CD14-positive monocyte (primary cell): Measurements from ENCODE around the gene EPHA3. TPM values are rescaled to one million over a fixed set of nuclear protein-coding genes. Genes with fewer than 3 reads are reported as not detected.

Experiments used
- DNase-seq, 3 donors: peaks; one replicate each; pipeline ENCODE4 v3.0.0-alpha.2; 2011 to 2022
- H2AFZ ChIP-seq: 2 replicates; pipeline ENCODE4 v1.6.0; 2012; ENCODE audit warnings: mild to moderate bottlenecking, low read depth, low read length, inconsistent platforms; ENCODE audit not compliant: insufficient read depth, poor library complexity, severe bottlenecking
- H3K27ac ChIP-seq, 2 donors: 1 replicate in 1 of 2; 2 replicates in 1 of 2; pipeline ENCODE4 v1.5.1; 2012 to 2013; ENCODE audit warnings: low read length in 2 of 2, control low read depth in 1 of 2, inconsistent platforms in 1 of 2, low read depth in 1 of 2, mild to moderate bottlenecking in 1 of 2
- H3K27me3 ChIP-seq, 2 donors: one replicate each; pipeline versions ENCODE4 v1.6.0 to v1.6.1; 2011 to 2013; ENCODE audit warnings: low read length in 2 of 2; ENCODE audit not compliant: control insufficient read depth in 2 of 2, insufficient read depth in 2 of 2
- H3K36me3 ChIP-seq, 2 donors: replicated peaks in 1 of 2; 1 replicate in 1 of 2; 2 replicates in 1 of 2; pipeline versions ENCODE4 v1.5.1 to v1.6.1; 2012 to 2013; ENCODE audit warnings: low read length in 2 of 2, control low read depth in 1 of 2, inconsistent platforms in 1 of 2, mild to moderate bottlenecking in 1 of 2; ENCODE audit not compliant: insufficient read depth in 2 of 2, control insufficient read depth in 1 of 2
- H3K4me1 ChIP-seq, 2 donors: 1 replicate in 1 of 2; 2 replicates in 1 of 2; pipeline versions ENCODE4 v1.5.1 to v1.6.1; 2012 to 2013; ENCODE audit warnings: low read length in 2 of 2, control low read depth in 1 of 2, inconsistent platforms in 1 of 2, mild to moderate bottlenecking in 1 of 2, moderate library complexity in 1 of 2; ENCODE audit not compliant: insufficient read depth in 2 of 2, control insufficient read depth in 1 of 2
- H3K4me2 ChIP-seq: replicated peaks from 2 replicates; pipeline ENCODE3; 2012; ENCODE audit warnings: low read length, moderate library complexity, mild to moderate bottlenecking; ENCODE audit not compliant: poor library complexity, severe bottlenecking; ENCODE audit errors: extremely low read depth
- H3K4me3 ChIP-seq, 3 experiments: fragments of 200-600 bp in 1 of 3; sonication (generic) in 1 of 3; replicated peaks in 1 of 3; 1 replicate in 2 of 3; 2 replicates in 1 of 3; pipeline ENCODE4 v1.5.1; 2011 to 2013; ENCODE audit warnings: low read length in 3 of 3, mild to moderate bottlenecking in 3 of 3, control low read depth in 2 of 3, low read depth in 2 of 3, inconsistent platforms in 1 of 3, moderate library complexity in 1 of 3
- H3K79me2 ChIP-seq: 2 replicates; pipeline ENCODE4 v1.6.0; 2012; ENCODE audit warnings: mild to moderate bottlenecking, control low read depth, inconsistent platforms, low read length, moderate library complexity; ENCODE audit not compliant: insufficient read depth
- H3K9ac ChIP-seq: 2 replicates; pipeline ENCODE4 v1.6.0; 2017; ENCODE audit warnings: low read length, mild to moderate bottlenecking; ENCODE audit not compliant: insufficient read depth, poor library complexity, severe bottlenecking
- H3K9me3 ChIP-seq, 2 donors: replicated peaks in 1 of 2; 1 replicate in 1 of 2; 2 replicates in 1 of 2; pipeline versions ENCODE4 v1.5.1 to v1.6.1; 2012 to 2013; ENCODE audit warnings: low read length in 2 of 2, control low read depth in 1 of 2; ENCODE audit not compliant: control insufficient read depth in 1 of 2, insufficient read depth in 1 of 2
- H4K20me1 ChIP-seq: 2 replicates; pipeline ENCODE4 v1.6.0; 2012; ENCODE audit warnings: mild to moderate bottlenecking, low read length, control low read depth, moderate library complexity; ENCODE audit not compliant: insufficient read depth
- H3K27ac Mint-ChIP-seq, 7 donors: one replicate each; pipeline ENCODE4 v1.8.0; 2020; ENCODE audit warnings: mild to moderate bottlenecking in 7 of 7, mixed read lengths in 7 of 7, moderate library complexity in 6 of 7, inconsistent platforms in 2 of 7
- H3K27me3 Mint-ChIP-seq, 3 donors: one replicate each; pipeline ENCODE4 v1.8.0; 2021 to 2022; ENCODE audit warnings: low read depth in 3 of 3, mild to moderate bottlenecking in 3 of 3, mixed read lengths in 3 of 3, moderate library complexity in 3 of 3, inconsistent platforms in 1 of 3
- H3K36me3 Mint-ChIP-seq, 2 donors: one replicate each; pipeline ENCODE4 v1.8.0; 2020; ENCODE audit warnings: mixed read lengths in 2 of 2, inconsistent platforms in 1 of 2, mild to moderate bottlenecking in 1 of 2
- H3K4me1 Mint-ChIP-seq: one replicate; pipeline ENCODE4 v1.8.0; 2020; ENCODE audit warnings: mild to moderate bottlenecking, mixed read lengths
- H3K4me3 Mint-ChIP-seq, 2 donors: one replicate each; pipeline ENCODE4 v1.8.0; 2020; ENCODE audit warnings: mild to moderate bottlenecking in 2 of 2, mixed read lengths in 2 of 2, moderate library complexity in 1 of 2
- H3K9me3 Mint-ChIP-seq, 7 donors: one replicate each; pipeline ENCODE4 v1.8.0; 2020 to 2022; ENCODE audit warnings: mixed read lengths in 7 of 7, mild to moderate bottlenecking in 6 of 7, moderate library complexity in 6 of 7, inconsistent platforms in 2 of 7
- CTCF ChIP-seq: fragments of 200-600 bp; IDR thresholded peaks from one replicate; pipeline ENCODE4 v1.8.0; 2022; ENCODE audit warnings: antibody characterized with exemption, mild to moderate bottlenecking
- WGBS: methylation state at CpG from one replicate; pipeline ENCODE4 v1.1.5; 2013; ENCODE audit warnings: missing lambda C conversion rate; ENCODE audit not compliant: insufficient coverage; 5-methylcytosine and 5-hydroxymethylcytosine counted together
- intact Hi-C, 2 donors: fragments of 100-400 bp; cut with micrococcal nuclease; formaldehyde crosslinking; loops; one replicate each; pipeline versions ENCODE4 v1.15.0 to v1.15.1; 2023
- polyA plus RNA-seq, 3 donors: library from polyadenylated mRNA; depleted of rRNA in 1 of 3; unstranded in 2 of 3; stranded (reverse) in 1 of 3; fragments of 300-500 nt in 2 of 3; fragments of >200 nt in 1 of 3; fragmentation: Illumina TruSeq in 2 of 3; gene quantifications; 1 replicate in 2 of 3; 2 replicates in 1 of 3; pipeline ENCODE4 v1.2.3, GENCODE V29; 2012 to 2021

Gene EPHA3
- polyA plus RNA-seq, 3 donors: not detected

GRCh38 chr3:89455240-89455639 lies 347.8 kb downstream of the EPHA3 start:
- H3K27me3 Mint-ChIP-seq: peaks cover 0 to 1% (median 0%) of the 10 kb centered on the region in 3 donors
- H3K4me3 Mint-ChIP-seq: no peak overlapping the region
- Histone ChIP-seq H3K4me3 (no peak overlapping the region), H3K27ac (no peak overlapping the region), H3K9me3 (peaks cover 5 to 6% of the 10 kb centered on the region in 2 donors), H3K4me2 (no peak overlapping the region), H3K4me1 (no peaks in the 10 kb centered on the region), H3K9ac (no peak overlapping the region), H3K79me2 (no peaks in the 10 kb centered on the region), H3K27me3 (no peaks in the 10 kb centered on the region), H4K20me1 (no peaks in the 10 kb centered on the region), H3K36me3 (no peaks in the 10 kb centered on the region), H2AFZ (no peak overlapping the region)
- no CpG with 5 or more reads among the region's 2 CpGs for WGBS
- no peak for DNase-seq
- no peaks in the 10 kb centered on the region for H3K4me1 Mint-ChIP-seq
- TF ChIP-seq CTCF: no peak
- peaks cover 0 to 13% (median 3%) of the 10 kb centered on the region in 7 donors for H3K9me3 Mint-ChIP-seq
- intact Hi-C loops: no loop called here
- H3K36me3 Mint-ChIP-seq: no peaks in the 10 kb centered on the region
- H3K27ac Mint-ChIP-seq: no peak overlapping the region

GRCh38 chr3:89467898-89468363 lies 360.5 kb downstream of the EPHA3 start:
- Histone ChIP-seq H3K79me2 (no peaks in the 10 kb centered on the region), H3K27me3 (no peaks in the 10 kb centered on the region)

More at GRCh38 chr3:89467898-89468363, 360.5 kb downstream of the EPHA3 start:
- Histone ChIP-seq H3K4me3 (no peak overlapping the region), H3K9ac (no peak overlapping the region), H3K4me1 (no peaks in the 10 kb centered on the region), H3K27ac (no peak overlapping the region), H2AFZ (no peak overlapping the region), H3K36me3 (no peaks in the 10 kb centered on the region), H3K4me2 (no peak overlapping the region), H3K9me3 (peaks cover 0 to 6% of the 10 kb centered on the region in 2 donors), H4K20me1 (no peaks in the 10 kb centered on the region)
- Mint-ChIP-seq H3K4me1 (no peaks in the 10 kb centered on the region), H3K27me3 (peaks cover 0 to 2% (median 0%) of the 10 kb centered on the region in 3 donors), H3K36me3 (no peaks in the 10 kb centered on the region), H3K4me3 (no peak overlapping the region), H3K27ac (no peak overlapping the region), H3K9me3 (peaks cover 0 to 3% (median 0%) of the 10 kb centered on the region in 7 donors)
- TF ChIP-seq CTCF: no peak
- intact Hi-C loops: no loop called here
- 69% methylated on average over 2 of the region's 4 CpGs for WGBS
- no peak for DNase-seq
